GM23338 (cell line): Measurements from ENCODE around the gene TTC28.

Source experiments
- CREB1 ChIP-seq: fragments of 250-450 bp; sonication (Bioruptor Pico); IDR thresholded peaks from 2 replicates; pipeline ENCODE4 v1.5.0; 2020; ENCODE audit warnings: low read depth, mild to moderate bottlenecking, moderate library complexity
- EZH2 ChIP-seq: fragments of 200-600 bp; sonication (generic); IDR thresholded peaks from one replicate; pipeline ENCODE4 v1.8.0; 2017; ENCODE audit warnings: antibody characterized with exemption, mild to moderate bottlenecking, low read depth; ENCODE audit not compliant: unreplicated experiment
- EZH2phosphoT487 ChIP-seq: fragments of 200-600 bp; sonication (generic); IDR thresholded peaks from one replicate; pipeline ENCODE4 v1.8.1; 2018; ENCODE audit warnings: antibody characterized with exemption; ENCODE audit not compliant: unreplicated experiment
- JUNB ChIP-seq: IDR thresholded peaks from one replicate; pipeline ENCODE4 v1.6.1; 2016; ENCODE audit warnings: antibody characterized with exemption; ENCODE audit not compliant: unreplicated experiment
- NANOG ChIP-seq: IDR thresholded peaks from 2 replicates; pipeline ENCODE4 v1.6.1; 2016; ENCODE audit warnings: antibody characterized with exemption, borderline replicate concordance
- POLR2AphosphoS5 ChIP-seq: IDR thresholded peaks from 2 replicates; pipeline ENCODE4 v1.6.1; 2016; ENCODE audit warnings: antibody characterized with exemption, low read depth
- STAT1 ChIP-seq: IDR thresholded peaks from one replicate; pipeline ENCODE4 v1.6.1; 2016; ENCODE audit warnings: antibody characterized with exemption; ENCODE audit not compliant: unreplicated experiment
- ZNF114 ChIP-seq: fragments of 250-450 bp; sonication (Bioruptor Pico); IDR thresholded peaks from 2 replicates; pipeline ENCODE4 v1.5.0; 2020; ENCODE audit warnings: mild to moderate bottlenecking, moderate library complexity
- ZNF331 ChIP-seq: fragments of 250-450 bp; sonication (Bioruptor Pico); IDR thresholded peaks from 2 replicates; pipeline ENCODE4 v1.5.0; 2020; ENCODE audit warnings: low read depth, mild to moderate bottlenecking, moderate library complexity
- TF ChIP-seq, protein P1 (sequence below), 2 experiments: fragments of 200-600 bp in 1 of 2; sonication (generic) in 1 of 2; conservative IDR thresholded peaks; 2 replicates each; pipeline versions ENCODE4 v1.5.1 to v1.6.1; 2016 to 2017; ENCODE audit warnings: antibody characterized with exemption in 2 of 2, low read depth in 2 of 2, mild to moderate bottlenecking in 2 of 2, moderate library complexity in 1 of 2
- TF ChIP-seq, protein P2 (sequence below): IDR thresholded peaks from one replicate; pipeline ENCODE4 v1.6.1; 2018; ENCODE audit warnings: antibody characterized with exemption; ENCODE audit not compliant: unreplicated experiment
- TF ChIP-seq, protein P3 (sequence below): fragments of 250-450 bp; sonication (Bioruptor Pico); IDR thresholded peaks from 2 replicates; pipeline ENCODE4 v1.5.0; 2020; ENCODE audit warnings: mild to moderate bottlenecking, moderate library complexity
- TF ChIP-seq, protein P4 (sequence below): IDR thresholded peaks from 2 replicates; pipeline ENCODE4 v1.6.1; 2016; ENCODE audit warnings: antibody characterized with exemption

DNA sequence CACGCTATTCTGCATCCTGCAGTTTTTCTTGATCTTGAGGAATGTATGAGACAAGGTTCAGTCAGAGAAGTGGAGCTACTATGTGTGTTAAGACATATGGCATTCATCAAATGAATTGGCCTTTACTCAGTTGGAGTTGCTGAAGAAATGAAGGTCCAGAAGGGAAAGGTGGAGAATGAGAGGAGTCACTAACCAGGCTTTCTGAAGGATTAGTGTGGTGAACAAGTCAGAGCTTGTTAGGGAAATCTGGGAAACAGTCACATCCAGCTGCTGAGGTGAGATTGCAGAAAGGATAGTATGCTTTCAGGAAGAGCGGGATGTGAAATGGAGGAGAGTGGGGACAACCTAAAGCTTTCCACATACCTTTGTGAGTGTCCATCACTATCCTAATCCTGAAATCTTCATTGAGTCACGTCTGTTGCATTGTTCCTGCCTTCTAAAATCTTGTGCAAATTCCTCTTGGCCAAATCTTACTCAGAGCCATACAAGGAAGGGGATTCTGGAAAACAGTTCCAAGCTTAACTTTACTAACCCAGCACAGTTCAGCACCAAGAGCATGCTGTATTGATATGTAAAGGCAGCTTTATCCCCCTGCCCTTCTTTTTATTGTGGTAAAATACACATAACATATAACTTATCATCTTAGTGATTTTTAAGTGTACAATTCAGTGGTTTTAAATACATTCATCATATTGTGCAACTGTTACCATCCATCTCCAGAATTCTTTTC is 749.1 kb downstream of the TTC28 start:
- TF ChIP-seq, protein P1, sequence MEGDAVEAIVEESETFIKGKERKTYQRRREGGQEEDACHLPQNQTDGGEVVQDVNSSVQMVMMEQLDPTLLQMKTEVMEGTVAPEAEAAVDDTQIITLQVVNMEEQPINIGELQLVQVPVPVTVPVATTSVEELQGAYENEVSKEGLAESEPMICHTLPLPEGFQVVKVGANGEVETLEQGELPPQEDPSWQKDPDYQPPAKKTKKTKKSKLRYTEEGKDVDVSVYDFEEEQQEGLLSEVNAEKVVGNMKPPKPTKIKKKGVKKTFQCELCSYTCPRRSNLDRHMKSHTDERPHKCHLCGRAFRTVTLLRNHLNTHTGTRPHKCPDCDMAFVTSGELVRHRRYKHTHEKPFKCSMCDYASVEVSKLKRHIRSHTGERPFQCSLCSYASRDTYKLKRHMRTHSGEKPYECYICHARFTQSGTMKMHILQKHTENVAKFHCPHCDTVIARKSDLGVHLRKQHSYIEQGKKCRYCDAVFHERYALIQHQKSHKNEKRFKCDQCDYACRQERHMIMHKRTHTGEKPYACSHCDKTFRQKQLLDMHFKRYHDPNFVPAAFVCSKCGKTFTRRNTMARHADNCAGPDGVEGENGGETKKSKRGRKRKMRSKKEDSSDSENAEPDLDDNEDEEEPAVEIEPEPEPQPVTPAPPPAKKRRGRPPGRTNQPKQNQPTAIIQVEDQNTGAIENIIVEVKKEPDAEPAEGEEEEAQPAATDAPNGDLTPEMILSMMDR (conservative IDR thresholded peaks at IDR 0.05; ENCODE audit: low read depth in 2 of 2): no peak
- TF ChIP-seq EZH2 (no peak), ZNF331 (CRISPR knock-in tag) (no peak), POLR2AphosphoS5 (no peak), NANOG (no peak), ZNF114 (CRISPR knock-in tag) (no peak), EZH2phosphoT487 (no peak), JUNB (no peak), CREB1 (CRISPR knock-in tag) (no peak), STAT1 (no peak)
- TF ChIP-seq, protein P2, sequence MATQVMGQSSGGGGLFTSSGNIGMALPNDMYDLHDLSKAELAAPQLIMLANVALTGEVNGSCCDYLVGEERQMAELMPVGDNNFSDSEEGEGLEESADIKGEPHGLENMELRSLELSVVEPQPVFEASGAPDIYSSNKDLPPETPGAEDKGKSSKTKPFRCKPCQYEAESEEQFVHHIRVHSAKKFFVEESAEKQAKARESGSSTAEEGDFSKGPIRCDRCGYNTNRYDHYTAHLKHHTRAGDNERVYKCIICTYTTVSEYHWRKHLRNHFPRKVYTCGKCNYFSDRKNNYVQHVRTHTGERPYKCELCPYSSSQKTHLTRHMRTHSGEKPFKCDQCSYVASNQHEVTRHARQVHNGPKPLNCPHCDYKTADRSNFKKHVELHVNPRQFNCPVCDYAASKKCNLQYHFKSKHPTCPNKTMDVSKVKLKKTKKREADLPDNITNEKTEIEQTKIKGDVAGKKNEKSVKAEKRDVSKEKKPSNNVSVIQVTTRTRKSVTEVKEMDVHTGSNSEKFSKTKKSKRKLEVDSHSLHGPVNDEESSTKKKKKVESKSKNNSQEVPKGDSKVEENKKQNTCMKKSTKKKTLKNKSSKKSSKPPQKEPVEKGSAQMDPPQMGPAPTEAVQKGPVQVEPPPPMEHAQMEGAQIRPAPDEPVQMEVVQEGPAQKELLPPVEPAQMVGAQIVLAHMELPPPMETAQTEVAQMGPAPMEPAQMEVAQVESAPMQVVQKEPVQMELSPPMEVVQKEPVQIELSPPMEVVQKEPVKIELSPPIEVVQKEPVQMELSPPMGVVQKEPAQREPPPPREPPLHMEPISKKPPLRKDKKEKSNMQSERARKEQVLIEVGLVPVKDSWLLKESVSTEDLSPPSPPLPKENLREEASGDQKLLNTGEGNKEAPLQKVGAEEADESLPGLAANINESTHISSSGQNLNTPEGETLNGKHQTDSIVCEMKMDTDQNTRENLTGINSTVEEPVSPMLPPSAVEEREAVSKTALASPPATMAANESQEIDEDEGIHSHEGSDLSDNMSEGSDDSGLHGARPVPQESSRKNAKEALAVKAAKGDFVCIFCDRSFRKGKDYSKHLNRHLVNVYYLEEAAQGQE: no peak
- TF ChIP-seq, protein P3, sequence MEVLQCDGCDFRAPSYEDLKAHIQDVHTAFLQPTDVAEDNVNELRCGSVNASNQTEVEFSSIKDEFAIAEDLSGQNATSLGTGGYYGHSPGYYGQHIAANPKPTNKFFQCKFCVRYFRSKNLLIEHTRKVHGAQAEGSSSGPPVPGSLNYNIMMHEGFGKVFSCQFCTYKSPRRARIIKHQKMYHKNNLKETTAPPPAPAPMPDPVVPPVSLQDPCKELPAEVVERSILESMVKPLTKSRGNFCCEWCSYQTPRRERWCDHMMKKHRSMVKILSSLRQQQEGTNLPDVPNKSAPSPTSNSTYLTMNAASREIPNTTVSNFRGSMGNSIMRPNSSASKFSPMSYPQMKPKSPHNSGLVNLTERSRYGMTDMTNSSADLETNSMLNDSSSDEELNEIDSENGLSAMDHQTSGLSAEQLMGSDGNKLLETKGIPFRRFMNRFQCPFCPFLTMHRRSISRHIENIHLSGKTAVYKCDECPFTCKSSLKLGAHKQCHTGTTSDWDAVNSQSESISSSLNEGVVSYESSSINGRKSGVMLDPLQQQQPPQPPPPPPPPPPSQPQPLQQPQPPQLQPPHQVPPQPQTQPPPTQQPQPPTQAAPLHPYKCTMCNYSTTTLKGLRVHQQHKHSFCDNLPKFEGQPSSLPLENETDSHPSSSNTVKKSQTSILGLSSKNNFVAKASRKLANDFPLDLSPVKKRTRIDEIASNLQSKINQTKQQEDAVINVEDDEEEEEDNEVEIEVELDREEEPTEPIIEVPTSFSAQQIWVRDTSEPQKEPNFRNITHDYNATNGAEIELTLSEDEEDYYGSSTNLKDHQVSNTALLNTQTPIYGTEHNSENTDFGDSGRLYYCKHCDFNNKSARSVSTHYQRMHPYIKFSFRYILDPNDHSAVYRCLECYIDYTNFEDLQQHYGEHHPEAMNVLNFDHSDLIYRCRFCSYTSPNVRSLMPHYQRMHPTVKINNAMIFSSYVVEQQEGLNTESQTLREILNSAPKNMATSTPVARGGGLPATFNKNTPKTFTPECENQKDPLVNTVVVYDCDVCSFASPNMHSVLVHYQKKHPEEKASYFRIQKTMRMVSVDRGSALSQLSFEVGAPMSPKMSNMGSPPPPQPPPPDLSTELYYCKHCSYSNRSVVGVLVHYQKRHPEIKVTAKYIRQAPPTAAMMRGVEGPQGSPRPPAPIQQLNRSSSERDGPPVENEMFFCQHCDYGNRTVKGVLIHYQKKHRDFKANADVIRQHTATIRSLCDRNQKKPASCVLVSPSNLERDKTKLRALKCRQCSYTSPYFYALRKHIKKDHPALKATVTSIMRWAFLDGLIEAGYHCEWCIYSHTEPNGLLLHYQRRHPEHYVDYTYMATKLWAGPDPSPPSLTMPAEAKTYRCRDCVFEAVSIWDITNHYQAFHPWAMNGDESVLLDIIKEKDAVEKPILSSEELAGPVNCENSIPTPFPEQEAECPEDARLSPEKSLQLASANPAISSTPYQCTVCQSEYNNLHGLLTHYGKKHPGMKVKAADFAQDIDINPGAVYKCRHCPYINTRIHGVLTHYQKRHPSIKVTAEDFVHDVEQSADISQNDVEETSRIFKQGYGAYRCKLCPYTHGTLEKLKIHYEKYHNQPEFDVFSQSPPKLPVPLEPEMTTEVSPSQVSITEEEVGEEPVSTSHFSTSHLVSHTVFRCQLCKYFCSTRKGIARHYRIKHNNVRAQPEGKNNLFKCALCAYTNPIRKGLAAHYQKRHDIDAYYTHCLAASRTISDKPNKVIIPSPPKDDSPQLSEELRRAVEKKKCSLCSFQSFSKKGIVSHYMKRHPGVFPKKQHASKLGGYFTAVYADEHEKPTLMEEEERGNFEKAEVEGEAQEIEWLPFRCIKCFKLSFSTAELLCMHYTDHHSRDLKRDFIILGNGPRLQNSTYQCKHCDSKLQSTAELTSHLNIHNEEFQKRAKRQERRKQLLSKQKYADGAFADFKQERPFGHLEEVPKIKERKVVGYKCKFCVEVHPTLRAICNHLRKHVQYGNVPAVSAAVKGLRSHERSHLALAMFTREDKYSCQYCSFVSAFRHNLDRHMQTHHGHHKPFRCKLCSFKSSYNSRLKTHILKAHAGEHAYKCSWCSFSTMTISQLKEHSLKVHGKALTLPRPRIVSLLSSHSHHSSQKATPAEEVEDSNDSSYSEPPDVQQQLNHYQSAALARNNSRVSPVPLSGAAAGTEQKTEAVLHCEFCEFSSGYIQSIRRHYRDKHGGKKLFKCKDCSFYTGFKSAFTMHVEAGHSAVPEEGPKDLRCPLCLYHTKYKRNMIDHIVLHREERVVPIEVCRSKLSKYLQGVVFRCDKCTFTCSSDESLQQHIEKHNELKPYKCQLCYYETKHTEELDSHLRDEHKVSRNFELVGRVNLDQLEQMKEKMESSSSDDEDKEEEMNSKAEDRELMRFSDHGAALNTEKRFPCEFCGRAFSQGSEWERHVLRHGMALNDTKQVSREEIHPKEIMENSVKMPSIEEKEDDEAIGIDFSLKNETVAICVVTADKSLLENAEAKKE: no peak
- TF ChIP-seq, protein P4, sequence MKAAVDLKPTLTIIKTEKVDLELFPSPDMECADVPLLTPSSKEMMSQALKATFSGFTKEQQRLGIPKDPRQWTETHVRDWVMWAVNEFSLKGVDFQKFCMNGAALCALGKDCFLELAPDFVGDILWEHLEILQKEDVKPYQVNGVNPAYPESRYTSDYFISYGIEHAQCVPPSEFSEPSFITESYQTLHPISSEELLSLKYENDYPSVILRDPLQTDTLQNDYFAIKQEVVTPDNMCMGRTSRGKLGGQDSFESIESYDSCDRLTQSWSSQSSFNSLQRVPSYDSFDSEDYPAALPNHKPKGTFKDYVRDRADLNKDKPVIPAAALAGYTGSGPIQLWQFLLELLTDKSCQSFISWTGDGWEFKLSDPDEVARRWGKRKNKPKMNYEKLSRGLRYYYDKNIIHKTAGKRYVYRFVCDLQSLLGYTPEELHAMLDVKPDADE: no peak
